Small intestine (tissue), 7 donors: ENCODE measurements around the gene EPGN. TPM values are rescaled to one million over a fixed set of nuclear protein-coding genes. Genes with fewer than 3 reads are reported as not detected.
A peak's percentile ranks its signal among the peaks of the same experiment; 100 is the strongest.

Experiments used
- DNase-seq, 2 donors: peaks; one replicate each; pipeline versions ENCODE4 v3.0.0 to v3.0.0-alpha.2; 2013
- FAIRE-seq: peaks from 2 replicates; lab custom pipeline; 2012; peaks lifted over from hg19 to GRCh38; lab: Jason Lieb, UNC
- H3K27ac ChIP-seq, 3 donors: one replicate each; pipeline ENCODE4 v1.5.1; 2013; ENCODE audit warnings: low read length in 2 of 3, mild to moderate bottlenecking in 2 of 3, control low read depth in 1 of 3, inconsistent platforms in 1 of 3, low read depth in 1 of 3, moderate library complexity in 1 of 3
- H3K27me3 ChIP-seq, 3 donors: one replicate each; pipeline ENCODE4 v1.6.1; 2013; ENCODE audit warnings: low read length in 3 of 3, inconsistent platforms in 1 of 3; ENCODE audit not compliant: control insufficient read depth in 3 of 3, insufficient read depth in 3 of 3
- H3K36me3 ChIP-seq, 3 donors: one replicate each; pipeline ENCODE4 v1.6.1; 2013; ENCODE audit warnings: low read length in 3 of 3, inconsistent platforms in 1 of 3, low read depth in 1 of 3, mild to moderate bottlenecking in 1 of 3, moderate library complexity in 1 of 3; ENCODE audit not compliant: control insufficient read depth in 3 of 3, insufficient read depth in 2 of 3
- H3K4me1 ChIP-seq, 3 donors: one replicate each; pipeline ENCODE4 v1.6.1; 2013; ENCODE audit warnings: low read length in 2 of 3, inconsistent platforms in 1 of 3, low read depth in 1 of 3, mild to moderate bottlenecking in 1 of 3, moderate library complexity in 1 of 3; ENCODE audit not compliant: control insufficient read depth in 3 of 3, insufficient read depth in 2 of 3
- H3K4me3 ChIP-seq, 3 donors: one replicate each; pipeline ENCODE4 v1.5.1; 2013; ENCODE audit warnings: low read length in 3 of 3, control low read depth in 1 of 3, inconsistent platforms in 1 of 3, low read depth in 1 of 3, mild to moderate bottlenecking in 1 of 3, moderate library complexity in 1 of 3
- H3K9me3 ChIP-seq, 2 donors: one replicate each; pipeline ENCODE4 v1.6.1; 2013; ENCODE audit warnings: low read depth in 1 of 2, low read length in 1 of 2; ENCODE audit not compliant: control insufficient read depth in 2 of 2, insufficient read depth in 1 of 2
- WGBS, 3 donors: extraction: QIAGEN DNeasy Blood & Tissue Kit; methylation state at CpG; one replicate each; pipeline ENCODE4 v1.1.7; 2013; 5-methylcytosine and 5-hydroxymethylcytosine counted together
- polyA plus RNA-seq, 4 donors: library from polyadenylated mRNA; stranded (reverse) in 3 of 4; unstranded in 1 of 4; fragments of 200-250 nt in 3 of 4; fragments of 120-200 nt in 1 of 4; gene quantifications; one replicate each; pipeline versions ENCODE4 v1.2.1 to v1.2.3, GENCODE V29; 2013
- donor health status: healthy with polysubstance abuse.
- donor health status: control.
- donor health status: control.
- donor health status: Bipolar disorder and iron deficiency.
- donor health status: healthy.

Gene EPGN
- polyA plus RNA-seq, 4 donors: 0.06 TPM; not detected in 3

- Histone ChIP-seq H3K9me3 (no peaks in the 10 kb centered on the region), H3K4me1 (peaks cover 0 to 10% (median 0%) of the 10 kb centered on the region in 3 donors), H3K27ac (peak overlapping the region in 1 of 3 donors; percentile 86), H3K27me3 (peaks cover 2 to 7% (median 5%) of the 10 kb centered on the region in 3 donors), H3K36me3 (no peaks in the 10 kb centered on the region), H3K4me3 (peak overlapping the region in 1 of 3 donors; percentile 74)
- no peak for FAIRE-seq
- peak in 1 of 2 donors; percentile 45 for DNase-seq
- 42 to 68% (median 64%) methylated on average over 8 of the region's 8 CpGs for WGBS, 3 donors
These were observed 56.0 kb downstream of the EPGN start for GRCh38 chr4:74364256-74364651.

GRCh38 chr4:74364652-74365491 is 56.6 kb downstream of the EPGN start, which contains the start of gene EREG:
TSS of gene EREG (plus strand) at chr4:74365145. CDS start at chr4:74365309, 164 bp downstream.
- no peaks in the 10 kb centered on the region for H3K9me3 ChIP-seq
- peak within 1 kb of the TSS; percentile 40 to 74 (median 44) for H3K4me3 ChIP-seq
- 5 to 15% (median 13%) methylated on average over 37 to 40 of the region's 40 CpGs for WGBS, 3 donors
- peaks cover 2 to 7% (median 5%) of the 10 kb centered on the region in 3 donors for H3K27me3 ChIP-seq
- no peaks in the 10 kb centered on the region for H3K36me3 ChIP-seq
- DNase-seq (peak; percentile 52 to 85), FAIRE-seq (no peak)
- H3K4me1 ChIP-seq: peaks cover 0 to 10% (median 0%) of the 10 kb centered on the region in 3 donors
- H3K27ac ChIP-seq: peak within 1 kb of the TSS in 1 of 3 donors; percentile 86

GRCh38 chr4:74365761-74366160 is 57.5 kb downstream of the EPGN start:
- DNase-seq: peak; percentile 66 to 78
- H3K9me3 ChIP-seq: no peaks in the 10 kb centered on the region
- 8 to 24% (median 19%) methylated on average over 11 of the region's 11 CpGs for WGBS, 3 donors
- H3K4me3 ChIP-seq: peak overlapping the region in 2 of 3 donors; percentile 27 to 74
- H3K27ac ChIP-seq: peak overlapping the region in 1 of 3 donors; percentile 86
- H3K36me3 ChIP-seq: no peaks in the 10 kb centered on the region
- H3K4me1 ChIP-seq: peaks cover 0 to 10% (median 0%) of the 10 kb centered on the region in 3 donors
- FAIRE-seq: no peak
- H3K27me3 ChIP-seq: peaks cover 2 to 7% (median 5%) of the 10 kb centered on the region in 3 donors

Other genes starting within 250 kb of the EPGN start
- 10 to 100 TPM in 1 of 4 donors, 1 to 10 TPM in 3; 1.1 to 24.4 (median 4.4) TPM for gene CXCL2, start 209.3 kb upstream of the EPGN start, polyA plus RNA-seq
- gene MTHFD2L, start 150.4 kb upstream of the EPGN start, polyA plus RNA-seq: 10 to 100 TPM in 1 of 4 donors, 1 to 10 TPM in 3; 4.1 to 14.7 (median 6.6) TPM
- 10 to 100 TPM in 1 of 4 donors, under 1 TPM in 2, not detected in 1; 0.22 to 15.4 (median 0.75) TPM for gene EREG, start 56.7 kb downstream of the EPGN start, polyA plus RNA-seq
- gene AREG, start 136.7 kb downstream of the EPGN start, polyA plus RNA-seq: 10 to 100 TPM in 1 of 4 donors, 1 to 10 TPM in 3; 1.3 to 13.2 (median 3.8) TPM